HFFc6 (cell line): Measurements from ENCODE around the gene GET3. TPM values are rescaled to one million over a fixed set of nuclear protein-coding genes. Genes with fewer than 3 reads are reported as not detected.
"Not testable (repeated sequence)": the region's sequence is repeated elsewhere in the genome, so short reads cannot be mapped to it uniquely, and the experiment has no call there.

Experiments
- DNase-seq: peaks from one replicate; pipeline ENCODE4 v3.0.0-alpha.2; 2018
- H3K27ac Mint-ChIP-seq: 2 replicates; pipeline ENCODE4 v1.8.0; 2020; ENCODE audit warnings: mild to moderate bottlenecking, mixed read lengths
- H3K27me3 Mint-ChIP-seq: 2 replicates; pipeline ENCODE4 v1.8.0; 2021; ENCODE audit warnings: mild to moderate bottlenecking, moderate library complexity, mixed read lengths; ENCODE audit not compliant: insufficient read depth
- H3K36me3 Mint-ChIP-seq: 2 replicates; pipeline ENCODE4 v1.8.0; 2021; ENCODE audit warnings: low read depth, mixed read lengths
- H3K4me1 Mint-ChIP-seq: 2 replicates; pipeline ENCODE4 v1.8.0; 2020; ENCODE audit warnings: low read depth, mixed read lengths
- H3K4me3 Mint-ChIP-seq: 2 replicates; pipeline ENCODE4 v1.8.0; 2020; ENCODE audit warnings: mild to moderate bottlenecking, moderate library complexity, mixed read lengths
- H3K9me3 Mint-ChIP-seq: 2 replicates; pipeline ENCODE4 v1.8.0; 2020; ENCODE audit warnings: mild to moderate bottlenecking, mixed read lengths
- CTCF ChIP-seq: fragments of 200-600 bp; sonication (generic); IDR thresholded peaks from 2 replicates; pipeline ENCODE4 v1.5.0; 2021; ENCODE audit warnings: antibody characterized with exemption, mild to moderate bottlenecking
- total RNA-seq, 6 experiments: library from RNA; stranded (reverse); fragmentation: NEBNext Ultra II Directional; extraction: Animal tissue kit (Norgen Biotek cat#: 25700); gene quantifications; 2 replicates in 1 of 6; 3 replicates in 5 of 6; pipeline ENCODE4 v1.2.3, GENCODE V29; 2021

GET3 gene
- total RNA-seq, 6 experiments from 2014 or later, result 97.0 to 116 (median 107) TPM

- H3K4me3 Mint-ChIP-seq, result peak within 1 kb of the TSS; percentile 97
- peak; percentile 48 for DNase-seq
- TF ChIP-seq CTCF, result no peak
- H3K27me3 Mint-ChIP-seq, result peaks cover 9% of the 10 kb centered on the region
- peak within 1 kb of the TSS; percentile 99 for H3K27ac Mint-ChIP-seq
- no peaks in the 10 kb centered on the region for H3K9me3 Mint-ChIP-seq
- peaks cover 27% of the 10 kb centered on the region for H3K36me3 Mint-ChIP-seq
- peaks cover 36% of the 10 kb centered on the region for H3K4me1 Mint-ChIP-seq
Observed at GRCh38 chr19:12723641-12724426, 13.5 kb upstream of the GET3 start, which contains the start of gene TNPO2. Gene TNPO2, minus strand, starts transcription at chr19:12723932. Its CDS starts 2,955 bp downstream, at chr19:12720977.

DNA sequence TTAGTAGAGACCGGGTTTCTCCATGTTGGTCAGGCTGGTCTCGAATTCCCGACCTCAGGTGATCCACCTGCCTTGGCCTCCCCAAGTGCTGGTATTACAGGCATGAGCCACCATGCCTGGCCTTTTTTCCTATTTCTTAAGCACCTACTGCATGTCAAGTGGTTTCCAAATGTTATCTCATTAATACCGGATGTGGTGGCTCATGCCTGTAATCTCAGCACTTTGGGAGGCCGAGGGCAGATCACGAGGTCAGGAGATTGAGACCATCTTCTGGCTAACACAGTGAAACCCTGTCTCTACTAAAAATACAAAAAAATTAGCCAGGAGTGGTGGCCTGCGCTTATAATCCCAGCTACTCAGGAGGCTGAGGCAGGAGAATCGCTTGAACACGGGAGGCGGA, 11.7 kb upstream of the GET3 start:
- not testable (repeated sequence) for H3K27me3 Mint-ChIP-seq, H3K9me3 Mint-ChIP-seq, H3K27ac Mint-ChIP-seq, DNase-seq, H3K4me3 Mint-ChIP-seq
- Mint-ChIP-seq H3K36me3 (peaks cover 35% of the 10 kb centered on the region), H3K4me1 (peaks cover 23% of the 10 kb centered on the region)

GRCh38 chr19:12726988-12727316, 10.3 kb upstream of the GET3 start:
- no peak for TF ChIP-seq CTCF
- H3K4me3 Mint-ChIP-seq, result no peak overlapping the region
- H3K27ac Mint-ChIP-seq, result no peak overlapping the region
- H3K27me3 Mint-ChIP-seq, result peaks cover 3% of the 10 kb centered on the region
- no peak for DNase-seq
- H3K4me1 Mint-ChIP-seq, result peaks cover 20% of the 10 kb centered on the region
- peaks cover 27% of the 10 kb centered on the region for H3K36me3 Mint-ChIP-seq
- H3K9me3 Mint-ChIP-seq, result no peaks in the 10 kb centered on the region

DNA sequence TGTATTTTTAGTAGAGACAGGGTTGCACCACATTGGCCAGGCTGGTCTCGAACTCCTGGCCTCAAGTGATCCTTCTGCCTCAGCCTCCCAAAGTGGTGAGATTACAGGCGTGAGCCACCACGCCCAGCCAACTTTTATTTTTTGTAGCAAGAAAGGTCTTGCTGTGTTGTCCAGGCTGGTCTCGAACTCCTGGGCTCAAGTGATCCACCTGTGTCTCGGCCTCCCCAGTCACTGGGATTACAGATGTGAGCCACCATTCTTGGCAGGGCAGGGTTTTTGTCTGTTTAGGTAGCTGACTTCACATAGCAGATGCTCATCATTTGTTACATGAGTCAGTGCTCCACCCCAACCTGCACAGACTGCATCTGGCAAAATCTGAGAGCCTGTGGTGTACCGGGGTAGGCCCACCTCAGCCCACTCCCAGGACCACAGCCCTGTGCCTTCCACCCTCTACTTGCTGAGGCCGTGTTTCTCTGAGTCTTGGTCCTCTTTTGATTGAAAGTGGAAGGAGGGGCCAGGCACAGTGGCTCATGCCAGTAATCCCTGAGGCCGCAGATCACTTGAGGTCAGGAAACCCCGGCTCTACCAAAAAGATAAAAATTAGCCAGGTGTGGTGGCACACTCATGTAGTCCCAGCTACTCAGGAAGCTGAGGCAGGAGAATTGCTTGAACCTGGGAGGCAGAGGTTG, 9.4 kb upstream of the GET3 start:
- H3K4me3 Mint-ChIP-seq, result no peak overlapping the region
- H3K4me1 Mint-ChIP-seq, result peaks cover 26% of the 10 kb centered on the region
- no peak overlapping the region for H3K27ac Mint-ChIP-seq
- no peaks in the 10 kb centered on the region for H3K9me3 Mint-ChIP-seq
- H3K36me3 Mint-ChIP-seq, result peaks cover 35% of the 10 kb centered on the region
- no peaks in the 10 kb centered on the region; the same call in 1 of the 2 replicates for H3K27me3 Mint-ChIP-seq
- DNase-seq, result no peak
- TF ChIP-seq CTCF, result no peak

- no peak overlapping the region for H3K4me3 Mint-ChIP-seq
- no peaks in the 10 kb centered on the region for H3K9me3 Mint-ChIP-seq
- H3K4me1 Mint-ChIP-seq, result peaks cover 15% of the 10 kb centered on the region
- no peak for TF ChIP-seq CTCF
- no peak overlapping the region for H3K27ac Mint-ChIP-seq
- no peak for DNase-seq
- H3K27me3 Mint-ChIP-seq, result no peaks in the 10 kb centered on the region
- peaks cover 43% of the 10 kb centered on the region for H3K36me3 Mint-ChIP-seq
Observed at GRCh38 chr19:12730064-12730463, 7.2 kb upstream of the GET3 start.

DNA sequence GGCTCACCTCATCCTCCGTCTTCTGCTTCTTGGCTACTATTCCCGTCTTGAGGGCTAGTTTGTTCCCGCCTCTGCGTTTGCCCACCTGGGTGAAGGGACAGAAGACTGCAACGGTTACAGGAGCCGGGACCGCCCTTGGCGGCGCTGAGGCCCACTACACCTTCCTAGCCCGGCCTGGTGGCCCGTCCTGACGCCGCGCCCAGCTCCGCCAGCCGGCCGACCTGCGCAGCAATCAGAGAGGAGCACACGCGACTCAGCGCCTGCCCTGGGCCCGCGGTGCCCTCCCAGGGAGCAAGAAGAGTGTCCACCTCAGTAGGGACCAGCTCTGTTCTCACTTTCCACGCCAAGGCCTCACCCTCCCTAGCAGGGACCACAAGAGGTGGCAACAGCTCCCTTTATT, 6.0 kb upstream of the GET3 start:
- no peak for DNase-seq
- no peaks in the 10 kb centered on the region for H3K9me3 Mint-ChIP-seq
- peaks cover 15% of the 10 kb centered on the region for H3K4me1 Mint-ChIP-seq
- peaks cover 42% of the 10 kb centered on the region for H3K36me3 Mint-ChIP-seq
- no peak overlapping the region for H3K27ac Mint-ChIP-seq
- TF ChIP-seq CTCF, result no peak
- no peaks in the 10 kb centered on the region for H3K27me3 Mint-ChIP-seq
- no peak overlapping the region for H3K4me3 Mint-ChIP-seq
